Inflammatory macrophage treated with lipopolysaccharide for 1 hour (primary cell): ENCODE results near the gene LRRC17.
"Not testable (repeated sequence)": the region's sequence is repeated elsewhere in the genome, so short reads cannot be mapped to it uniquely, and the experiment has no call there.

Source experiments
- DNase-seq, 2 donors: peaks; one replicate each; pipeline ENCODE4 v3.0.0-alpha.2; 2020 to 2022

Gene LRRC17

DNA sequence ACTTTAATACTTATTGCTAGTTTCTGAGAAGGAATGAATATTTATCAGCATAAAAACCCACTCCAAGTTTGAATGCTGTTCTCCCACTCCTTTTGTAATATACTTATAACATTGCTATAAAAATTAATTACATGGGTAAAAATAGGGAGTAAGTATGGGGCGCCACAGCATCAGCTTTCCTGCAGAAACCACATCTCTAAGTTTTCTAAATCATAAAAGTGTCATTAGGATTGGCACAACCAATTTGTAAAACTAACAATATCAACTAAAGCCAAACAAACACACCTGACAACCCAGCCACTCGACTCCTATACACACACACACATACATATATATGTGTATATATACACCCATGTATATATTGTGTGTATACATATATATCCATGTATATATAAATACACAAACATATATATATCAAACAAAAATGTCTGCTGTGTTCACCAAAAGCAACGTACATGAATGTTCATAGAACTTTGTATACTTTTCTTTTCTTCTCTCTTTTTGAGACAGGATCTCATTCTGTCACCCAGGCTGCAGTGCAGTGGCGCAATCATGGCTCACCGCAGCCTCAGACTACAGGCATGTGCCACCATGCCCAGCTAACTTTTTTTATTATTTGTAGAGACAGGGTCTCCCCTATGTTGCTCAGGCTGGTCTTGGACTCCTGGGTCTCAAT lies 14.8 kb upstream of the LRRC17 start:
- DNase-seq = peak in 1 of 2 donors; percentile 28

DNA sequence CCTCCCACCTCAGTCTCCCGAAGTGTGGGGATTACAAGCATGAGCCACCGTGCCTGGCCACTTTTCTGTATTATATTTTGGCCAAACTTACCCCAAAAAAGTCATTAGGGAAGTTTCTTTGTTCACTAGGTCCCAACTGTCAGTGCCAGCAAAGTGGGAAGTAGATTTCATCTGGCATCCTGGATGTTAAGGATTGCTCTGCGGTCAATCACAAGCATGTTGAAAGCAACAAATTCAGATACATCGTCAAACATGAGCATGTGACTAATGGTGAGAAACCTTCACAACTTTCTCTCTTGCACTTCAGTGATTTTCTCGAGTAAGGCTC lies 14.3 kb upstream of the LRRC17 start:
- peak; percentile 32 to 45 for DNase-seq

DNA sequence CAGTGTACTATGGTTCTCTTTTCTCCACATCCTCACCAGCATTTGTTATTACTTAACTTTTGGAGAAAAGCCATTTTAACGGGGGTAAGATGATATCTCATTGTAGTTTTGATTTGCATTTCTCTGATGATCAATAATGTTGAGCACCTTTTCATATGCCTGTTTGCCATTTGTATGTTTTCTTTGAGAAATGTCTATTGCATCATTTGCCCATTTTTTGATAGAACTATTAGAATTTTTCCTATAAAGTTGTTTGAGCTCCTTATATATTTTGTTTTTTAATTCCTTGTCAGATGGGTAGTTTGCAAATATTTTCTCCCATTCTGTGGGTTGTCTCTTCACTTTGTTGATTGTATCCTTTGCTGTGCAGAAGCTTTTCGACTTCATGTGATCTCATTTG lies 10.7 kb upstream of the LRRC17 start:
- not testable (repeated sequence) for DNase-seq

DNA sequence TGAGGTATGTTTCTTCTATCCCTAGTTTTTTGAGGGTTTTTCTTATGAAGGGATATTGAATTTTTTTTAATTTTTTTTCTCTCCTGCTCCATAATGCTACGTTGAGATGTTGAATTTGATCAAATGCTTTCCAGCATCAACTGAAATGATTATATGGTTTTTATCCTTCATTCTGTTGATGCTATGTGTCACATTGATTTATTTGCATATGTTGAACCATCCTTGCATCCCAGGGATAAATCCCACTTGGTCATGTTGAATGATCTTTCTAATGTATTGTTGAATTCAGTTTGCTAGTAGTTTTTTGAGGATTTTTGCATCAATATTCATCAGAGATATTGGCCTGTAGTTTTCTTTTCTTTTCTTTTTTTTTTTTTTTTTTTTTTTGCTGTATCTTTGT lies 9.2 kb upstream of the LRRC17 start:
- not testable (repeated sequence) for DNase-seq

DNA sequence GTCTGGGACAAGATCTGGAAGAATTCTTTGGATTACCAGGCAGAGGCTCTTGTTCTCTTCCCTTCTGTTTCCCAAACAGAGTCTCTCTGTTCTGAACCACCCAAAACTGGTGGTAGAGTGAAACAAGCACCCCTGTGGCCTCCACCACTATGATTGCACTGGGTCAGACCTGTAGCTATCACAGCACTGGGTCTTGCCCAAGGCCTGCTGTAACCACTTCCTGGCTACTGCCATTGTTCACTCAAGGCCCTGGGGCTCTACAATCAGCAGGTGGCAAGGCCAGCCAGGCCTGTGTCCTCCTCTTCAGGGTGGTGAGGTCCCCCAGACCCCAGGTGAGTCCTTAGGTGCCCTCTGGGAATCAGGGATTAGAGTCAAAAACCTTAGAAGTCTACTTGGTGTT lies 4.1 kb upstream of the LRRC17 start:
- DNase-seq = no peak

DNA sequence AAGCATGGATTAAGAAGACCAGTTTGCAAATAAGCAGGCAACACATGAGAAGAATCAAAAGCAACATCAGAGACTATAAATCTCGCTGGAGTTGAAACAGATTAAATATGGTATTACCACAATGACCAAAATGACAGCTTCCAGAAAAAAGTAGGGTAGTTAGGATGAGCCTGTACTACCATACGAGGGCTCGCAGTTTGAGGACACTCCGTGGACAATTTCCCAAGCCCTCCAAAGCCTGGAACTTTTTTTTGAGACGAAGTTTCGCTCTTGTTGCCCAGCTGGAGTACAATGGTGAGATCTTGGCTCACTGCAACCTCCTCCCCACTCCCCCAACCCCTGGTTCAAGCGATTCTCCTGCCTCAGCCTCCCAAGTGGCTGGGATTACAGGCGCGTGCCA lies 1.0 kb downstream of the LRRC17 start:
- no peak for DNase-seq

DNA sequence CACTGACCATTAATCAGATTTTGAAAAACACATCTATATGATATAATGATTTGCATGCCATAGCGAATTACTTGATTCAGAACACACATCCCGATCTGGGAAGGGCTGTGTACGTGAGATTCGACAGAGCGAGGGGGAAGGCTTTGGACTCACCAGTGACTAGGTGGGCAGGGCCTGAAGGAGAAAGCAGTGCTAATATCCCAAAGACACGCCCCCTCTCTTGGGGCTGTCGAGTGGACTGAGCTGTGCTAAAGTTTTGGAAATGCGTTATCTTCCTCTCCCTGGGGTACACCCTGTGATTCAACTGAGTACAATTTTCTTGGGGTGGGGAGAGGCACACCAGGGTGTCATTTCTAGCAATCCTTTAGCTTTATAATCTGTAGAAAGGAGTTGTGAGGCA lies 1.8 kb downstream of the LRRC17 start:
- no peak for DNase-seq

DNA sequence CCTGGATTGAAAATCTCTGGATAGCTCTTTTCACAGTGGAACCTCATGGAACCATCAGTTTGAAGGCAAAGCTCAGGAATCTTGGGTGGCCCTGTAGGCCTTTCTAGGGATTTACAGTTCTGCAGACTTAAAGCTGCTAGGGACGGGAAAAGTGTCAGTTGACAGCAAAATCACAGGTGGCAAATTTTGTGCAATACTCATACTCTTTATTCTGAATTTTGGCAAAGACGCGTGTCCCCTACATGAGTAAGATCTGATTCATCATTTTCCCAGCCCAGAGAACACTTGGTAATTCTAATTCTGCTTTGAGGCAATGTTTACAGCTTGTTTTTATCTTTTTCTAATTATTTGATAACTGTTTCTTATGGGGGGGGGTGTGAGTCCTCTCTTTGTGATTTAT lies 3.6 kb downstream of the LRRC17 start:
- no peak for DNase-seq

DNA sequence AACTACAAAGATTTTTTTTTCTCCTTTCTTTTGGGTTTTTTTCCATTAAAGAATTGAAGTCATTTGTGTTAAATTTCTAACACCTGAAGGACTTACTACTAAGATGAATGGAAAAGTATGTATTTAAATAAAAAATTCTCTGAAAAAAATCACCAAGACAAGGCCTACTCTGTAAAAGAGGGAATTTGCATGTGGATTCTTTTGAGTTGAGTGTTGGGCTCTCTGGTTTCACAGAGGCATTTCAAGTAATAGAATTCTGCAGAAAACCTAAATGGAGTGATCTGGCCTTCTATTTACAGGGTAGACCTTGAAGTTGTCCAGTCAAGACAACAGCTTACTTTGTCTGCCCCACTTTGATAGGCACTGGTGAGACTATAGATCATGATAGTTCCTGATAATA lies 4.1 kb downstream of the LRRC17 start:
- DNase-seq = no peak

DNA sequence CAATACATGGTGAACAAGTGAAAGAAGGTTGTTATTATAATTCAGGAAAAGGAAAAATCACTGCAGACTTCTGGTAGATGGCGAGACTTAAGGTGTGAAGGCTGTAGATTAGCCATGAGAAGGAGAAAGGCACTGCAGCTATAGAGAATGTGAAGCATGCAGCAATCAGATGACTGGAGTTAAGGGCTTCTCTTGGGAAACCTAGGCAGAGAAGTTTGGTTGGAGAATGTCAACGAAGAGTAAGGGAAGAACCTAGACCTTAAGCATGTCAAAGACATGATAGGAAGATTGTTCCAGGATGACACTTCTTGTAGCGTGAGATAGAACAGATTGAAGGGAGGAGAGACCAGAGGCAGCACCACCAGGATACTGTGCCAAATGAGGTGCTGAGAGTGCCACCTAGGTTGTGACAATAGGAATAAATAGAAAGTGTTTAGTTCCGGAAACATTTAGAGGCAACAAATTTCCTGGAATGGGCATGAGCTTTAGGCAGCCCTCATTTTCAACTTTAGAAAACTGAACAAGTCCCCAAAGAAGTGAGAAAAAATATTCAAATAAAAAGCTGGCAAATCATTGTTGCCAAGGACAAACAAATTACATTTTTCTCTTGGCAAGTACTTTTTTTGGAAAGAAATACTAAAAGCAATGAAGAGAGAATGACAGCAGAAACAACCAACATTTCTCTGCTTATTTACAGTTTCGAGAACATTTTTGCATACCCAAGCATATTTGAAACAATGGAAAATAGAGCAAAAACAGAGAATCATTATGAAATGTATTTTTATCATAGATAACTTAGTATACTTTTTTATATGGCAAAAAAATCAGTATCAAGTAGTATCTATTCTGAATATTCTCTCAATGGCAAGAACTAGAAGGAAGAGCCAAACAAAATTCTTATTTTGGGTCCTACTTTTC lies 4.9 kb downstream of the LRRC17 start:
- no peak for DNase-seq

DNA sequence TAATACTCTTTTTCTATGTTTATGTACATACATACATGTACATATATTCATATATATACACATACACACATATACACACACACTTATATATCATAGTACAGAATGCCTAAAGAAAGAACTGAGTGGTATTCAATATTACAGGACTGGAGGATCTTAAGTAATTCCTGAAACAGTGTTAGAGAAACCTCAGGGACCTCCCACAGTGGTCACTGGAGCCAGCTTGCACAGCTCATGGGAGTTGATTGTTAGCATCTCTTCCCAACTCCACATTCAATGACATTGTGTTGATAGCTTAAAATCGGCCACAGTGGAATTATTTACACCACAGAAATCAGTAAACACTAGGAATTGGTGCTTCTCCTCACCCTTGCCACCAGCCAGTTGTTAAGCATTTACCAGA lies 6.0 kb downstream of the LRRC17 start:
- no peak for DNase-seq

DNA sequence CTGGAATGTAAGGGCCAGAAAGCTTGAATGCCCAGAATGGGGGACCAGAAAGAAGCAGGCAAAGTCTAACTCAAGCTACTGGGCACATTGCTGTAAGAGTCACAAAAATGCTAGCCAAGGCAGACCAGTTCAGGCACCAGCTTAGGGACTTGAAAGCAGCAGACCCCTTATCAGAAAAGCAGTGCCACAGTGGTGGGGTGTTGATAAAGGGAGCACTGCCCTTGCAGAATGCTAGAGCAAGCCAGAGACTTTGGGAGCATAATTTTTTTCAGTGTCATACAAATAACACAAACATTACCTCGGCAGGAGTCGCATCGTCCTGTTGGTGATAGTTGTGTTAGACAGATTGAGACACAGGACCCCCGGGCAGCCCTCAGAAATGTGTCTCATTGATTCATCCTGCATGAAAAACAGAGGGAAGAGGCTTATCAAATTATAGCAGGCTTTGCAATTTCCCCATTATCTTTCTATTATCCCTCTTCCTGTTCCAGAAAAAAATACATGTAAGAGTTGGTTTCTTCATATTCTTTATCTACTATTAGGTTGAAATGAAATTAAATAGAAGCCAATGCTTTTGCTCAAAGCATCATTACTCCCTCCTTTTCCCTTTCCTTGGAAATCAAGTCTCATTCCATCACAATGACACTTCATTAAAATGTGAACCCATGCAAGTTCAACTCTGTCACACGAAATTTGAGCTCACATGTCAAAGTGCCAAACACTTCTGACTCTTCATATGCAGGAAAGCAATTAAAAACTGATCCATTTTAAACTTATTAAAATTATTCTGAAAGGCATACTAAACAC lies 13.4 kb downstream of the LRRC17 start:
- DNase-seq = no peak

DNA sequence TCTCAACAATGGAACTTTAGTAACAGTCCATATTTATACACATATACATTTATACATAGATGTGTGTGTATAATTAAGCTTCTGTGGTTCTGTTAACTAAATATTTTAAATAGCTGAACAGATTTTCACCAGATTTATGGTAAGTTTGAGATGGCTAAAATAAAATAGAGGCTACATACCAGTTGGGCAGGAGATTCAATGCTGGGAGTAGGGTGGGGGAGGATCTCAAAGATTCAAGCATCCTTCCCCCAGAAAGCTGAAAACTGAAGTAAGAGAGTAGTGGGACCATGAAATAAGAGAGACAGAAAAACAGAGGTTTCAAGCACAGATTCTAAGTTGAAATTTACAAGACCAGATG lies 14.0 kb downstream of the LRRC17 start:
- no peak for DNase-seq

DNA sequence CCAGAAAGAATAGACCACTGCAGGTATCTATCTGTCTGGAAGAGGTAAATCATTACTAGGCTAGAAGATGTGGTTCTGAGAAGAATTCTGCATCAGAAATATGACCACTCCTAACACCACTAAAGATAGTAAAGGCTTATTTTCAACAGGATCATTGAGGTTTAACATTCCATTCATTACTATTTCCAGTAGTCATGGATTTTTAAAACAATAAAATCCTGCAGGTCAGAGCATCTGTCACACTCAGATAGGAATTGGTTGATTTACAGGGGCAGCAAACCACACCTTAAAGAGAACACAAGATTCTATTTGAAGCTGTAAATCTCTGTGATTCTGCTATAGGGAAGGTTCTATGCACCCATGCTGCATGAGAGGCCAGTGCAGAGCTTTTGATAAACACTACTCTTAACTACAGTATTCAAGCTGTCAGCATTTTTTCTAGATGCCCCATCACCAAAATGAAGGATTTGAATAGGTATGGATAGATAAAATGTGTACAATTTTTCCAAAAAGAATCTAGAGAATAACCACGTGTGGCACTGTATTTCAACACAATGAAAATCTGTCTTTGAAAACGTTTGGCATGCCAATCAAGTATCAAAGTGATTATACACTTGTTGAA lies 14.6 kb downstream of the LRRC17 start:
- no peak for DNase-seq

DNA sequence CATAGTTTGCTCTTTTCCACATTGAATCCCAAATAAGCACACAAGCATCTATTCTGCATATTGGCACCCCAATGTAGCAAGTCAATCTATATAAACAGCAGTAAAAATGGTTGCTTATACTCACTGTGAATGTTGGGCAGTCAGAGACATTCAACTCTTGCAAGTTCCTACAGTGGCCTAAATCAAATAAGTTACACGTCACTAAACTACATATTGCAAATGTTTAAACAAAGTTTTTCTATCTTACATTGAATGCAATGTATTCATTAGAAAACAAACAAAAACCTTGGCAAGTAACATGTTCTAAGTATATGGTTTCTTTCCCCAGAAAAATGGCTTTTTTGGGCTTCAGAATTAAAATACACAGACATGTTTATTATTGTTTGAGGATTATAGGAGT lies 19.0 kb downstream of the LRRC17 start:
- no peak for DNase-seq

DNA sequence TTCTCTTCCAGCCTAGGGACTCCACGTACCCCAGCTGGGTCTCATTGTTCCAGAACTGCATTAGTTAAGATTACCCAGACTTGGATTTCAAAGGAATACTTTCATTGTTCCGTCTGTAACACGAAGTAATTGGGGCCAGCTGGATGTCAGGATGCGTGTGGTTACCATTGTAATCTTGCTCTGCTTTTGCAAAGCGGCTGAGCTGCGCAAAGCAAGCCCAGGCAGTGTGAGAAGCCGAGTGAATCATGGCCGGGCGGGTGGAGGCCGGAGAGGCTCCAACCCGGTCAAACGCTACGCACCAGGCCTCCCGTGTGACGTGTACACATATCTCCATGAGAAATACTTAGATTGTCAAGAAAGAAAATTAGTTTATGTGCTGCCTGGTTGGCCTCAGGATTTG lies 21.0 kb downstream of the LRRC17 start:
- no peak for DNase-seq

DNA sequence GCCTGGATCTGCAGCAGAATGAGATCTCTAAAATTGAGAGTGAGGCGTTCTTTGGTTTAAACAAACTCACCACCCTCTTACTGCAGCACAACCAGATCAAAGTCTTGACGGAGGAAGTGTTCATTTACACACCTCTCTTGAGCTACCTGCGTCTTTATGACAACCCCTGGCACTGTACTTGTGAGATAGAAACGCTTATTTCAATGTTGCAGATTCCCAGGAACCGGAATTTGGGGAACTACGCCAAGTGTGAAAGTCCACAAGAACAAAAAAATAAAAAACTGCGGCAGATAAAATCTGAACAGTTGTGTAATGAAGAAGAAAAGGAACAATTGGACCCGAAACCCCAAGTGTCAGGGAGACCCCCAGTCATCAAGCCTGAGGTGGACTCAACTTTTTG lies 21.4 kb downstream of the LRRC17 start:
- DNase-seq = no peak

DNA sequence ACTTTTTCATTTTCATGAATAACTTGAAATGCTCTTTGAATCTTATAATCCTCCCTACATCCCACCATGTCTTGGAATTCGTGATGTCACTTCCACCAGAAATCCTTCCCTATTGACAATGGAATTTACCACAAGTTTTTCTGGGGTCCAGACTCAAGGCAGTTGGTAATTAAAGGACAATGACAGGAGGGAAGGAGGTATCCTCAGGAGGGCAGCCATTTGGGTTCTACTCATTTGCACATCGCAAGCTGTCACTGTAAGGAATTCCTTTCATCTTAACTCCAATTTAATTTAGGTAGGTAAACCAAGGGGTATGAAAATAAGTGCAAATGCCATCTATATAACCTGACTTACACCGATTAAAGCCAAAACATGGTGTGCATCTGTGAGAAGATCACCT lies 21.9 kb downstream of the LRRC17 start:
- DNase-seq = no peak

DNA sequence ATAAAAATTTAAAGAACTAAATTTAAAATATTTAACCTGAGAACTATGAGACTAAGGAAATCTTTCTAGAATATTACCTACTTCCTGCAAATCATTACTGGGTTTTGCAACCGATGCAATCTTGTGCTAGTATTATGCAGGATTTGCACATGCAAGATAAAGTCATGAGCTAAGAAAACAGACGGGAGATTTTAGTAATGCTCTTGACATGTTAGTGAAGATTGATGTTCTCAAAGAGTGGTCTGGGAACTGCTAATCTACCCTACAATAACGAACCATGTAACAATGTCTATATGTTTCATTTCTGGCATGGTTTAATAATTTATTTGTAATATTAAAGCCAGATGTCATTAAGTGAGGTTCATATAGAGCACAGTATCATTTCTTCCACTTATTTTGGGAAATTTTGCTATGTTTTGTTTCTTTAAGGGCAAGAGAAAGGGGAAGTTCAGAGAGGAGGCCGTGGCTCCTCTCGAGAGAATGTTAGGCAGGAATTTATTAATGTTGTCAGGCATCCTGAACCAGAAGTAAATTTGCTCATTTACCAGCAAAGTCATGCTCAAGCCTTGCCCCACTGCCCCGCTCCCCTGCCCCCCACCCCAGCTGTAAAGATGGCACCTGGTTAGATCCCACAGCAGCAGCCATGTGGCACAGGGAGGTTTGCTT lies 22.8 kb downstream of the LRRC17 start:
- DNase-seq = peak; percentile 37 to 46

DNA sequence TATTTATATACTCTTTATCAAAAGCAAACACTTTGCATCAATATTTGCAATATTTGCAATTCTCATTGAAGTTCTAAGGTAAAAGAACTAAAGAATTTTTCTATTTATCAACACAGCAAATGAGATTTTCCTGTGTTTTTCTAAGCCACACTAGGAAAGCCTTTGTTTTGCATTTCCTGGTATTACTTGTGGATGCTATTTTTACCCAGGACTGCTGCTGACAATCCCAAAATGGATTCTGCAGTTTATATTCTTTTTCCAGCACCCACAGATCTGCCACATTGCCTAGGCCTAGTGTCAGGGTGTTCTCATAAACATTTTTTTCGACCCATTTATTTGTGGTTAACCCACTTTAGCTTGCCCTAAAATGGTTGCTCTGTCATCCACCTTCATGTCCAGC lies 25.9 kb downstream of the LRRC17 start:
- no peak for DNase-seq

DNA sequence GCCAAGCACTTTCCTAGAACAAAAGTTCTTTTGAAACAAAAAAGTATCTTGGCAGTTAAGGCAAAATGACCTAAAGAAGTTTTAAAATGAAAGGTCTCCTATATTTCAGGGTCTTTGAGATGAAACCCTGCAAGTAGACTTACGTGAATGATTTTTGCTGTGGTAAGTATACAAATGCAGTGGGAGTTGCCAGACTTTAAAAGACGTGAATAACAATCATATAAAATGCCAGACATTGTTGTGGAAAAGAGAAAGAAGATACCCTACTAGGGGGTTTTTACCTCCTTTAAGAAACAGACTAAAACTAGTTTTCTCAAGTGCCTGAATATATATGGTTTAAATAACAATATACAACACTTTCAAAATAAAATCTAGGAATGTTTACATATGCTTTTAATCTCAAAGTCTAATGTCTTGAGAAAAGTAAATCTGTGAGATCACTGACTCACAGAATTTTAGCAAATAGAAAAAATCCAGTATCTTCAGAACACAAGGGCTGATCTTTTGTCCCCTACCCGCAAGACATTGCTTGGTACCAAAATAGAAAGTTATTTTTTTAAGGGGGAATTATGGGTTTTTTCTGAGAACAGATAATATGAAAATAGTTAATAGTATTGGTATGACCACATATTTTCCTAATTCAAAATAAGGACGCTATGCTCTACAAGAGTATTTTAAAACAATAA lies 29.5 kb downstream of the LRRC17 start:
- DNase-seq = no peak

DNA sequence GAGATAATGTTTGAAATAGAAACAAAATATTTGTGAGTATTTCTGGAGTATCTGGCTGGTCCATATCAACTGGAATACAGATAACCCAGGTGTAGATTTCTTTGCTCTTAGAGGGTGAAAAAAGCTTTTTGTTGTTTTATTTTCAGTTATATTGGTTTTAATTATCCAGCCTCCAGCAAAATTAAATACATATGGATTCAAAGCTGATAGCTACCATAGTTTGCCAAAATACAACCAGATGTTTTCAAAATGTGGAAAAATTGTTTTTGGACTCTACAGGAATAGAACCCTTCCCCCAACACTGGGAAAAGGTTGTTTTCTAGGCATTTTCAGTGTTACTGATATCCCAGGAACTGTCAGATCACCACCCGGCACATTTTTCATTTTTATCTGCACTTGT lies 30.1 kb downstream of the LRRC17 start:
- DNase-seq = no peak
